HG03135 (cell line): Measurements from ENCODE around the gene ARHGEF6.
"Not testable (repeated sequence)": the region's sequence is repeated elsewhere in the genome, so short reads cannot be mapped to it uniquely, and the experiment has no call there.

Experiments used
- ATAC-seq: cut with Tn5 transposase; IDR thresholded peaks from one replicate; pipeline ENCODE4 v1.9.1; 2021; ENCODE audit warnings: mild to moderate bottlenecking, moderate library complexity; ENCODE audit not compliant: unreplicated experiment

Gene ARHGEF6

GRCh38 chrX:136780763-136781162 is at the start of gene ARHGEF6:
Gene ARHGEF6, minus strand, starts transcription at chrX:136780932. Its CDS starts 50 bp downstream, at chrX:136780882.
- ATAC-seq, result no peak

- ATAC-seq, result no peak
Measured at GRCh38 chrX:136829413-136829812, 48.7 kb upstream of the ARHGEF6 start.

- ATAC-seq, result no peak
Measured at GRCh38 chrX:136828830-136829229, 48.1 kb upstream of the ARHGEF6 start.

GRCh38 chrX:136827026-136827425 is 46.3 kb upstream of the ARHGEF6 start:
- ATAC-seq, result no peak

GRCh38 chrX:136825771-136826170 is 45.0 kb upstream of the ARHGEF6 start:
- ATAC-seq, result no peak

- ATAC-seq, result no peak
Measured at GRCh38 chrX:136823175-136823574, 42.4 kb upstream of the ARHGEF6 start.

GRCh38 chrX:136822337-136823095 is 41.8 kb upstream of the ARHGEF6 start:
- ATAC-seq, result no peak

GRCh38 chrX:136819756-136820155 is 39.0 kb upstream of the ARHGEF6 start:
- ATAC-seq, result not testable (repeated sequence)

GRCh38 chrX:136819031-136819703 is 38.4 kb upstream of the ARHGEF6 start:
- ATAC-seq, result no peak

GRCh38 chrX:136816975-136817374 is 36.2 kb upstream of the ARHGEF6 start:
- ATAC-seq, result no peak

- no peak for ATAC-seq
Measured at GRCh38 chrX:136814847-136815750, 34.4 kb upstream of the ARHGEF6 start.

- no peak for ATAC-seq
Measured at GRCh38 chrX:136812286-136812685, 31.6 kb upstream of the ARHGEF6 start.

- ATAC-seq, result no peak
Measured at GRCh38 chrX:136810493-136810892, 29.8 kb upstream of the ARHGEF6 start.

GRCh38 chrX:136806891-136807410 is 26.2 kb upstream of the ARHGEF6 start:
- ATAC-seq, result no peak

- ATAC-seq, result no peak
Measured at GRCh38 chrX:136802515-136802914, 21.8 kb upstream of the ARHGEF6 start.

- ATAC-seq, result no peak
Measured at GRCh38 chrX:136797787-136798186, 17.1 kb upstream of the ARHGEF6 start.

- not testable (repeated sequence) for ATAC-seq
Measured at GRCh38 chrX:136795132-136795531, 14.4 kb upstream of the ARHGEF6 start.

GRCh38 chrX:136794660-136795059 is 13.9 kb upstream of the ARHGEF6 start:
- not testable (repeated sequence) for ATAC-seq

GRCh38 chrX:136794080-136794479 is 13.3 kb upstream of the ARHGEF6 start:
- no peak for ATAC-seq

- ATAC-seq, result no peak
Measured at GRCh38 chrX:136789856-136790255, 9.1 kb upstream of the ARHGEF6 start.

- ATAC-seq, result no peak
Measured at GRCh38 chrX:136784231-136784630, 3.5 kb upstream of the ARHGEF6 start.
